Neural crest cell (in vitro differentiated cells): ENCODE results near the gene ECE1. TPM values are rescaled to one million over a fixed set of nuclear protein-coding genes. Genes with fewer than 3 reads are reported as not detected.

ENCODE experiments used
- DNase-seq: peaks from one replicate; pipeline ENCODE4 v3.0.0; 2021; ENCODE audit warnings: low read depth, mixed read lengths, low spot score
- H3K27ac Mint-ChIP-seq: one replicate; pipeline ENCODE4 v1.8.0; 2021; ENCODE audit warnings: mild to moderate bottlenecking, mixed read lengths; ENCODE audit not compliant: unreplicated experiment
- H3K27me3 Mint-ChIP-seq: 2 replicates; pipeline ENCODE4 v1.8.0; 2021; ENCODE audit warnings: low read depth, mild to moderate bottlenecking, mixed read lengths
- H3K36me3 Mint-ChIP-seq: 2 replicates; pipeline ENCODE4 v1.8.0; 2021; ENCODE audit warnings: low read depth, mild to moderate bottlenecking, mixed read lengths
- H3K4me1 Mint-ChIP-seq: 2 replicates; pipeline ENCODE4 v1.8.0; 2021; ENCODE audit warnings: mixed read lengths
- H3K4me3 Mint-ChIP-seq: one replicate; pipeline ENCODE4 v1.8.0; 2021; ENCODE audit warnings: mild to moderate bottlenecking, mixed read lengths
- H3K9me3 Mint-ChIP-seq: 2 replicates; pipeline ENCODE4 v1.8.0; 2021; ENCODE audit warnings: mixed read lengths
- CTCF ChIP-seq: fragments of 200-600 bp; sonication (generic); conservative IDR thresholded peaks from 2 replicates; pipeline ENCODE4 v1.5.0; 2021; ENCODE audit warnings: antibody characterized with exemption, mild to moderate bottlenecking
- total RNA-seq: library from RNA; stranded (reverse); gene quantifications from 2 replicates; pipeline ENCODE4 v1.2.1, GENCODE V29; 2021

The ECE1 gene
- total RNA-seq, 1 donor from 2014 or later, result 40.3 TPM

DNA sequence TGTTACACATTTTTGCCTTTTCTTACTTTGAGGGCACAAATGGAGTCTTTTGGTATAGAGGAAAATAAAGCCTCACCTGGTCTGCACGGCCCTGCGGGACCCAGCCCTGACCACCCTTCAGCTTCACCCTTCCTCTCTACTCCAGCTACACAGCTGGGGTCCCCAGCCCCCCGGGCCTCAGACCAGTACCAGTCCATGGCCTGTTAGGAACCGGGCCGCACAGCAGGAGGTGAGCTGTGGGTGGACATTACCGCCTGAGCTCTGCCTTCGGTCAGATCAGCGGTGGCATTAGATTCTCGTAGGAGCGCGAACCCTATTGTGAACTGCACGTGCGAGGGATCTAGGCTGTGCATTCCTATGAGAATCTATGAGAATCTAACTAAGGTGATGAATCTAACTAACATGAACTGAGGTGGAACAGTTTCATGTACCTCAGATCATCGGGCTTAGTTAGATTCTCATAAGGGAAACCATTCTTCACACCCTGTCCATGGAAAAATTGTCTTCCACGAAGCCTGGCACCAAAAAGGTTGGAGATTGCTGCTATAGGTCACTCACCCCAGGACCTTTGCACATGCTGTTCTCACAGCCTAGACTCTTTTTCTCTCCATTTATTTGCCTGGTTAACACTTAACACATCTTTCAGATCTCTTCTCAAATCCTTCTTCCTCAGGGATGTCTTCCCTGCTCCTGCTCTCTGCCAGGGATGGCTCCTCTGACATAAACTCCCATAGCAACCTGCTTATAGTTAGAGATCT lies 37.5 kb upstream of the ECE1 start:
- H3K27ac Mint-ChIP-seq, result peak overlapping the region; percentile 89
- no peak for DNase-seq
- no peaks in the 10 kb centered on the region for H3K27me3 Mint-ChIP-seq
- H3K36me3 Mint-ChIP-seq, result no peaks in the 10 kb centered on the region
- TF ChIP-seq CTCF, result no peak
- H3K4me3 Mint-ChIP-seq, result no peak overlapping the region
- peaks cover 71% of the 10 kb centered on the region for H3K4me1 Mint-ChIP-seq
- no peaks in the 10 kb centered on the region for H3K9me3 Mint-ChIP-seq

GRCh38 chr1:21326861-21327344 lies 36.6 kb upstream of the ECE1 start:
- no peaks in the 10 kb centered on the region for H3K36me3 Mint-ChIP-seq
- DNase-seq, result no peak
- no peaks in the 10 kb centered on the region for H3K9me3 Mint-ChIP-seq
- TF ChIP-seq CTCF, result no peak
- H3K4me3 Mint-ChIP-seq, result no peak overlapping the region
- H3K27ac Mint-ChIP-seq, result no peak overlapping the region
- H3K27me3 Mint-ChIP-seq, result no peaks in the 10 kb centered on the region
- peaks cover 72% of the 10 kb centered on the region for H3K4me1 Mint-ChIP-seq

GRCh38 chr1:21325731-21326387 lies 35.6 kb upstream of the ECE1 start:
- H3K36me3 Mint-ChIP-seq, result no peaks in the 10 kb centered on the region
- peak overlapping the region; percentile 17 for H3K27ac Mint-ChIP-seq
- H3K4me3 Mint-ChIP-seq, result peak overlapping the region; percentile 64
- no peak for DNase-seq
- H3K4me1 Mint-ChIP-seq, result peaks cover 75% of the 10 kb centered on the region
- H3K9me3 Mint-ChIP-seq, result no peaks in the 10 kb centered on the region
- no peaks in the 10 kb centered on the region for H3K27me3 Mint-ChIP-seq
- TF ChIP-seq CTCF, result no peak

DNA sequence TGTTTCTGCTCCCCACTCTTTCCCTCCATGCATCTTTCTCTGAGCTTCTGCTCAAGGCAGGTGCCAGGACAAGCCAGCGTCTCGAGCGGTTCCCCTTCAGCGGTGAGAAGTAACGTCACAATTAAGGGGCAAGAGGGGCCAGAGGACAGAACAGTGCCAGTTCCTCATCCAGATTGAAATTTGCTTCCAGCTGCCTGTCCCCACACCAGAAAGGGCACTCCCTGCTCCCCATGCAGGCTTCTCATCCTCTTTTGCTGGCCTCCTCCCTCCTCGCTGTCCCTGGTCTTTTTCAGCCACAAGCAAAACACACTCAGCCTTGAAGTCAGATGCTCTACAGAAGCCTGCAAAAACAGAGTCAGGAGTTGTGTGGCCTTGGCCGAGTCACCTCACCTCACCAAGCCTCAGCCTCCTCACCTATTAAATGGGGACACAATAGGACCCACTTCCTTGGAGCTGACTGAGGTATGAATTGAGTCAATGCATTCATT lies 35.0 kb upstream of the ECE1 start:
- no peaks in the 10 kb centered on the region for H3K27me3 Mint-ChIP-seq
- H3K27ac Mint-ChIP-seq, result peak overlapping the region; percentile 17
- no peaks in the 10 kb centered on the region for H3K9me3 Mint-ChIP-seq
- no peaks in the 10 kb centered on the region for H3K36me3 Mint-ChIP-seq
- H3K4me3 Mint-ChIP-seq, result no peak overlapping the region
- DNase-seq, result no peak
- H3K4me1 Mint-ChIP-seq, result peaks cover 76% of the 10 kb centered on the region
- no peak for TF ChIP-seq CTCF

DNA sequence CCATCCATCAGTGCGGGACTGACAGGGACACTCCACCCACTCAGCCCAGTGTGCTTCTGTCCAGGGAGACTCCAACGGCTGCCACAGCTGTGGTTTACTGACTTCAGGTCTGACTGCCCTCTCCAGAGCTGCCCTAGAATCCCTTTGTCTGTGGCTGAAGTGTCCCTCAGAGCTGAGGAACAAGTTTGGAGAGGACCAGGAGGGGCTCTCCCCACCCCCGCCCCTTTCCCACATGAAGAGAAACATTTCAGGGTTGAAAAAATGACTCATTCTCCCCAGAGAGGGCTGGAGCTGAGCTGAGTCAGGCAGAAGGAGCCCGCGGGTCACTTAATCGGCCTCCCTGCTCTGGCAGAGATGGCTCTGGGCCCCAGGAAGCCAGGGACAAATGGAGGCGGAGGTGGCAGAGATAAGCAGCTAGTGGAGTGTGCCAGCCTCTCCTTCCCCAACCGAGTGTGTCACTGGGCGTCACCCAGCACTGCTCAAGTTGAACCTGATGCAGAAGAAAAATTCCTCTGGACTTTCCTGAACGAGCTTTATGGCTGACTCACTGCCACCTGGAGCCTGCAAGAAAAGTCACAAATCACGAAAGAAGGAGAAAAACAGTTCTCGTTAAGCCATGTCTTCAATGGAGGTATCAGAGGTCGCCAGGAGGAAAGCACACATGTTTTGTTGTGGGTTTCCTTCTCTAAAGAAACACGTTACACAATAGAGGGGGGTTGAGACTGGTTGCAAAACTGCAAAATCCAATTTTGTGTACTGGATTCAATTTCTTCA lies 34.3 kb upstream of the ECE1 start:
- TF ChIP-seq CTCF, result no peak
- peaks cover 84% of the 10 kb centered on the region for H3K4me1 Mint-ChIP-seq
- H3K36me3 Mint-ChIP-seq, result no peaks in the 10 kb centered on the region
- no peaks in the 10 kb centered on the region for H3K27me3 Mint-ChIP-seq
- DNase-seq, result no peak
- peak overlapping the region; percentile 94 for H3K27ac Mint-ChIP-seq
- H3K9me3 Mint-ChIP-seq, result no peaks in the 10 kb centered on the region
- no peak overlapping the region for H3K4me3 Mint-ChIP-seq
